Measurements from ENCODE around the gene COL11A1. TPM values are rescaled to one million over a fixed set of nuclear protein-coding genes. Genes with fewer than 3 reads are reported as not detected.

Gene COL11A1
- total and polyA plus RNA-seq, 2 of the 13 experiments (the other 11 are each of a cell fraction or from before 2014, with no cell fraction given), result not detected

- no peak for DNase-seq (ENCODE audit: low spot score)
- H3K79me2 ChIP-seq (ENCODE audit: insufficient read depth, low read length), result no peaks in the 10 kb centered on the region
- no peak overlapping the region for H3K27ac ChIP-seq (ENCODE audit: extremely low read length, insufficient read depth, low read length)
- no peaks in the 10 kb centered on the region for H4K20me1 ChIP-seq (ENCODE audit: insufficient read depth, low read length)
- ChIA-PET CTCF (ENCODE audit: low intra/inter-chr PET ratio, low total read pairs) (no interaction called here), POLR2A (no interaction called here)
- 31% methylated on average over 2 of the region's 2 CpGs for WGBS (ENCODE audit: low lambda C conversion rate)
- no peaks in the 10 kb centered on the region for H3K4me1 ChIP-seq (ENCODE audit: insufficient read depth, low read length)
- in situ Hi-C loops (cut with HindIII; ENCODE audit: extremely low pct_ligation_motif_present, low pct_unique_long_range_greater_than_20kb), result no loop called here
- H3K9me3 ChIP-seq (ENCODE audit: low read length), result no peaks in the 10 kb centered on the region
- H3K4me2 ChIP-seq (ENCODE audit: low read depth, low read length), result no peak overlapping the region
- no peak overlapping the region for H3K4me3 ChIP-seq (replicated peaks in 1 of 3; ENCODE audit: insufficient read depth in 1 of 3, low read depth in 2 of 3, low read length in 3 of 3)
- H2AFZ ChIP-seq (ENCODE audit: low read length), result no peak overlapping the region
- no peak for FAIRE-seq
- H3K36me3 ChIP-seq (replicated peaks in 1 of 2; ENCODE audit: control insufficient read depth in 1 of 2, insufficient read depth in 2 of 2, low read length in 2 of 2), result no peaks in the 10 kb centered on the region
- no peaks in the 10 kb centered on the region for H3K27me3 ChIP-seq (ENCODE audit: control insufficient read depth in 1 of 2, insufficient read depth in 2 of 2, low read length in 2 of 2)
- BruUV-seq (replicated peaks), result no TSS peak
- no peak for TF ChIP-seq ZNF274 (CRISPR knock-in tag; IDR thresholded peaks at IDR 0.05)
- no peak for TF ChIP-seq ZNF282 (IDR thresholded peaks at IDR 0.05; ENCODE audit: partially characterized antibody)
- TF ChIP-seq ZNF549 (CRISPR knock-in tag; IDR thresholded peaks at IDR 0.05), result no peak
- intact Hi-C loops (cut with micrococcal nuclease; ENCODE audit: unreplicated experiment), result no loop called here
- no peak for ATAC-seq
- H3K9ac ChIP-seq (ENCODE audit: insufficient read depth, low read depth, low read length), result no peak overlapping the region
These were observed 14.8 kb upstream of the COL11A1 start for GRCh38 chr1:103122983-103123720.

DNA sequence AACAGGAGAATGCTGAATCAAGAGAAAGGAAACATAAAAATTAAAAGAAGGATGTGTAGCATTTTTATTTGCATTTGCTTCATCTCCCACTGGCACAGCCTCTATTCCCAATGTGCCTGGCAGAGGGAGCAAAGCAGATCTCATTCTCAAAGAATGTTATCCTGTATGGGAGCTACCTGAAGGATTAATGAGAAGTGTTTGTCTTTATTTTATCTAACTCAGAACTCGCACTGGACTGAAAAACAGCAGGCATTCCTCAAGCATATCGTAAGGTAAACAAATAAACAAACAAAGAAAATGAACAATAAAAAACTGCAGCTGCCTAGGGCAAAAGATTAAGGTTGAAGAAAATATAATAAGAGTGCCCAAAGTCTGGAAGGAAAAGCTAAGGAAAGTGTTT lies 12.7 kb upstream of the COL11A1 start:
- 2% methylated on average over 2 of the region's 2 CpGs for WGBS (ENCODE audit: low lambda C conversion rate)
- no peak overlapping the region for H3K9ac ChIP-seq (ENCODE audit: insufficient read depth, low read depth, low read length)
- ChIA-PET CTCF (ENCODE audit: low intra/inter-chr PET ratio, low total read pairs) (no interaction called here), POLR2A (no interaction called here)
- no peaks in the 10 kb centered on the region for H3K36me3 ChIP-seq (replicated peaks in 1 of 2; ENCODE audit: control insufficient read depth in 1 of 2, insufficient read depth in 2 of 2, low read length in 2 of 2)
- no peaks in the 10 kb centered on the region for H3K79me2 ChIP-seq (ENCODE audit: insufficient read depth, low read length)
- no peak overlapping the region for H3K4me2 ChIP-seq (ENCODE audit: low read depth, low read length)
- DNase-seq (ENCODE audit: low spot score) (no peak), ATAC-seq (no peak), FAIRE-seq (no peak)
- no peak overlapping the region for H3K4me3 ChIP-seq (replicated peaks in 1 of 3; ENCODE audit: insufficient read depth in 1 of 3, low read depth in 2 of 3, low read length in 3 of 3)
- intact Hi-C loops (cut with micrococcal nuclease; ENCODE audit: unreplicated experiment) (no loop called here), in situ Hi-C loops (cut with HindIII; ENCODE audit: extremely low pct_ligation_motif_present, low pct_unique_long_range_greater_than_20kb) (no loop called here)
- TF ChIP-seq SP5 (CRISPR knock-in tag; IDR thresholded peaks at IDR 0.05; ENCODE audit: borderline replicate concordance, low read depth) (no peak), ZBTB8A (CRISPR knock-in tag; IDR thresholded peaks at IDR 0.05; ENCODE audit: borderline replicate concordance, low read depth) (no peak), ELF4 (CRISPR knock-in tag; IDR thresholded peaks at IDR 0.05; ENCODE audit: borderline replicate concordance) (no peak)
- no peaks in the 10 kb centered on the region for H4K20me1 ChIP-seq (ENCODE audit: insufficient read depth, low read length)
- no peak overlapping the region for H3K27ac ChIP-seq (ENCODE audit: extremely low read length, insufficient read depth, low read length)
- H3K27me3 ChIP-seq (ENCODE audit: control insufficient read depth in 1 of 2, insufficient read depth in 2 of 2, low read length in 2 of 2), result no peaks in the 10 kb centered on the region
- no TSS peak for BruUV-seq (replicated peaks)
- H3K9me3 ChIP-seq (ENCODE audit: low read length), result no peaks in the 10 kb centered on the region
- no peaks in the 10 kb centered on the region for H3K4me1 ChIP-seq (ENCODE audit: insufficient read depth, low read length)
- no peak overlapping the region for H2AFZ ChIP-seq (ENCODE audit: low read length)
